Uterus (tissue), 2 donors: ENCODE measurements around the gene ADGRG4.

Experiments used
- POLR2A ChIP-seq, 2 donors: fragments of 450-650 bp; IDR thresholded peaks; one replicate each; pipeline ENCODE4 v1.6.1; 2016; ENCODE audit warnings: antibody characterized with exemption in 2 of 2, mild to moderate bottlenecking in 1 of 2, moderate library complexity in 1 of 2
- TF ChIP-seq, protein P1 (sequence below), 4 experiments: fragments of 200-600 bp in 2 of 4; fragments of 450-650 bp in 2 of 4; sonication (generic) in 2 of 4; IDR thresholded peaks; one replicate each; pipeline ENCODE4 v1.5.1; 2016 to 2019; ENCODE audit warnings: antibody characterized with exemption in 4 of 4, mild to moderate bottlenecking in 2 of 4, moderate library complexity in 1 of 4

GRCh38 chrX:136380010-136380769 lies 79.4 kb downstream of the ADGRG4 start:
- TF ChIP-seq, protein P1, sequence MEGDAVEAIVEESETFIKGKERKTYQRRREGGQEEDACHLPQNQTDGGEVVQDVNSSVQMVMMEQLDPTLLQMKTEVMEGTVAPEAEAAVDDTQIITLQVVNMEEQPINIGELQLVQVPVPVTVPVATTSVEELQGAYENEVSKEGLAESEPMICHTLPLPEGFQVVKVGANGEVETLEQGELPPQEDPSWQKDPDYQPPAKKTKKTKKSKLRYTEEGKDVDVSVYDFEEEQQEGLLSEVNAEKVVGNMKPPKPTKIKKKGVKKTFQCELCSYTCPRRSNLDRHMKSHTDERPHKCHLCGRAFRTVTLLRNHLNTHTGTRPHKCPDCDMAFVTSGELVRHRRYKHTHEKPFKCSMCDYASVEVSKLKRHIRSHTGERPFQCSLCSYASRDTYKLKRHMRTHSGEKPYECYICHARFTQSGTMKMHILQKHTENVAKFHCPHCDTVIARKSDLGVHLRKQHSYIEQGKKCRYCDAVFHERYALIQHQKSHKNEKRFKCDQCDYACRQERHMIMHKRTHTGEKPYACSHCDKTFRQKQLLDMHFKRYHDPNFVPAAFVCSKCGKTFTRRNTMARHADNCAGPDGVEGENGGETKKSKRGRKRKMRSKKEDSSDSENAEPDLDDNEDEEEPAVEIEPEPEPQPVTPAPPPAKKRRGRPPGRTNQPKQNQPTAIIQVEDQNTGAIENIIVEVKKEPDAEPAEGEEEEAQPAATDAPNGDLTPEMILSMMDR (IDR thresholded peaks at IDR 0.05): no peak
- no peak for TF ChIP-seq POLR2A (IDR thresholded peaks at IDR 0.05)
